Thymus (tissue), 11 donors: ENCODE results near the gene MICALL2. TPM values are rescaled to one million over a fixed set of nuclear protein-coding genes. Genes with fewer than 3 reads are reported as not detected.

Experiments used
- DNase-seq, 9 donors: peaks; one replicate each; pipeline ENCODE4 v3.0.0-alpha.2; 2013; ENCODE audit warnings: low spot score in 9 of 9, low read depth in 6 of 9, missing footprints in 1 of 9
- H3K27ac ChIP-seq, 2 donors: one replicate each; pipeline ENCODE4 v1.5.1; 2013; ENCODE audit warnings: control low read depth in 1 of 2, low read depth in 1 of 2, low read length in 1 of 2, mild to moderate bottlenecking in 1 of 2, moderate library complexity in 1 of 2
- H3K27me3 ChIP-seq, 2 donors: one replicate each; pipeline ENCODE4 v1.5.1; 2013; ENCODE audit warnings: low read length in 1 of 2; ENCODE audit not compliant: control insufficient read depth in 2 of 2, insufficient read depth in 1 of 2
- H3K36me3 ChIP-seq, 2 donors: one replicate each; pipeline ENCODE4 v1.5.1; 2013; ENCODE audit warnings: low read length in 1 of 2, mild to moderate bottlenecking in 1 of 2, moderate library complexity in 1 of 2; ENCODE audit not compliant: control insufficient read depth in 2 of 2, insufficient read depth in 2 of 2
- H3K4me1 ChIP-seq, 2 donors: one replicate each; pipeline ENCODE4 v1.5.1; 2013; ENCODE audit warnings: low read length in 2 of 2; ENCODE audit not compliant: control insufficient read depth in 2 of 2, insufficient read depth in 2 of 2
- H3K4me3 ChIP-seq, 2 donors: one replicate each; pipeline ENCODE4 v1.5.1; 2013; ENCODE audit warnings: low read length in 2 of 2, control low read depth in 1 of 2, mild to moderate bottlenecking in 1 of 2
- H3K9me3 ChIP-seq, 2 donors: one replicate each; pipeline ENCODE4 v1.5.1; 2013; ENCODE audit warnings: low read length in 1 of 2, mild to moderate bottlenecking in 1 of 2; ENCODE audit not compliant: control insufficient read depth in 2 of 2, insufficient read depth in 1 of 2
- WGBS: extraction: QIAGEN DNeasy Blood & Tissue Kit; methylation state at CpG from one replicate; pipeline ENCODE4 v1.1.7; 2013; 5-methylcytosine and 5-hydroxymethylcytosine counted together
- polyA plus RNA-seq: library from polyadenylated mRNA; stranded (reverse); fragments of 200-250 nt; gene quantifications from one replicate; pipeline ENCODE4 v1.2.3, GENCODE V29; 2013
- total RNA-seq: library from RNA; stranded (reverse); fragments of 120-200 nt; gene quantifications from one replicate; pipeline ENCODE4 v1.2.4, GENCODE V29; 2013
- donor health status: healthy.

The MICALL2 gene
- total and polyA plus RNA-seq, 2 donors, result 13.5 to 44.2 TPM

DNA sequence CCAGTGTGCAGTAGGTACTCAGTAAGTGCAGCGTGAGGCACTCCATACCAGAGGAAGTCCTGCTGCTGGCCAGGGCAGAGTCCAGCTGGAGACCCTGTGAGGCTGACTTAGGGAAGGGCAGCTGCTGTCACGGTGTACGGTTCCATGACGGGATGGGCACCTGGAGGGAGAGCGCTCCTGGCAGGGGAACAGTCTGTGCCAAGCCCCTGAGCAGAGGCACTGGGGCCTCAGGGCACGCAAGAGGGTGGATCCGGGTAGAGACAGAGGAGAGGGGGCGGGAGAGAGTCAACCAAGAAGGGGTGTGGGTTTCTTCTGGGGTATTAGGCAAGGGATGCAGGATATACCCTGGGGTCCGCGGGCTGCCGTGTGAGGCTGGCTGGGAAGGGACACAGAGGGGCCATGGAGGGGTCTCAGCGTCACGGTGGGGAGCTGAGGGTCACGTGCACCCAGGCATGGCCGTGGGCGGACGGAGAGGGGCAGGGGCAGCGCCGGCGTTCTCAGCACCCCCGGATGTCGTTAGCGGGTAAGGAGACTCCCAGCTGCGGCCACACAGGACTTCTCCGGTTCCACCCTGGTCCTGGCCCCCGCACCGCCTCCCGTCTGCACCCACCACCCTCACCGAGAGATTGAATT lies 70.5 kb downstream of the MICALL2 start:
- H3K27ac ChIP-seq, result no peak overlapping the region
- no peak for DNase-seq
- H3K4me3 ChIP-seq, result no peak overlapping the region
- 81% methylated on average over 29 of the region's 29 CpGs for WGBS
- no peaks in the 10 kb centered on the region for H3K36me3 ChIP-seq
- H3K9me3 ChIP-seq, result peaks cover 0 to 9% of the 10 kb centered on the region in 2 donors
- H3K27me3 ChIP-seq, result peaks cover 4 to 50% of the 10 kb centered on the region in 2 donors
- H3K4me1 ChIP-seq, result no peaks in the 10 kb centered on the region

DNA sequence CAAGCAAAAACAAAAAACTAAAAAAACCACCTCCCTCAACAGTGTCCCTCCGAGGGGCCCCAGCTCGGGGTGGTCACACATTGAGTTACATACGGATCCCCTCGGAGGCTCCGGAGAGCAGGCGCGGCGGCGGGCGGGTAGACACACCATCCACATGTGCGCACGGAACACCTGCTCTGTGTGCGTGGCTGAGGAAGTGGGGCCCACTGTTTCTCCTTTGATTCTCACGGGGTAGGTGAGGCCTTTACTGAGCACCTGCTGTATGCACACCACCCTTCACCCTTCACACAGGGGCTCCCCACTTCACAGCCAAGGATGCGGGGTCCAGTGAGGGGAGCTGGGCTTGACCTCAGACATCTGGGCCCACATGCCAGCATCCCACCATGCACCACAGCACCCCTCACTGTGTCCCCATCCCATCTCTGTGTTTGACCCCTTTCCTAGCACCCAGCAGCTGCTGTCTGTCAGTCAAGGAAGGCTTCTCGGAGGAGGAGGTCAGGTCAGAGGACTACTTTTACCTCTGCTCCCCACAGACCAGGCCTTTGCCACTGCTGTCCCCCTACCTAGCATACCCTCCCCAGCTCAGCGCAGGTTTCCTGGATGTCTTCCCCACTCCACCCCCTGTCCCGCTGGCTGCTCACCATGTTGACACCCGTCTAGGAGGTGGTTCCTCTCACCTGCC lies 71.1 kb downstream of the MICALL2 start:
- Histone ChIP-seq H3K4me3 (no peak overlapping the region), H3K27me3 (peaks cover 4 to 53% of the 10 kb centered on the region in 2 donors), H3K9me3 (peaks cover 0 to 9% of the 10 kb centered on the region in 2 donors), H3K4me1 (no peaks in the 10 kb centered on the region), H3K27ac (no peak overlapping the region), H3K36me3 (no peaks in the 10 kb centered on the region)
- DNase-seq, result no peak
- 86% methylated on average over 19 of the region's 19 CpGs for WGBS

DNA sequence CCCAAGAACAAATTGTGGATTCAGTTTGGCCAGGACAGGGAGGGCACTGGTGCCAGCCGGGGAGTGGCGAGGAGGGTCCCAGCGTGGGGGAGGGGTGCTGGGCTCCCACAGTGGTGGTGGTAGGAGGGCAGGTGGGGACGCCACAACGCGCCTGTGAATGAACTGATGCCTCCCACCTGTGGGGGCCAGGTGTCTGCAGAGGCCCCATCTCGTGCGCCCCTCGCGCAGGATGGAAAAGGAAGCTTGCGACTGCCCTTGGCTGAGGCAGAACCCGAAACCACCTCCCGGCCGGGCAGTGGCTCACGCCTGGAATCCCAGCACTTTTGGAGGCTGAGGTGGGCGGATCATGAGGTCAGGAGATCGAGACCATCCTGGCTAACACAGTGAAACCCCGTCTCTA lies 72.0 kb downstream of the MICALL2 start:
- Histone ChIP-seq H3K27ac (no peak overlapping the region), H3K36me3 (no peaks in the 10 kb centered on the region), H3K4me1 (no peaks in the 10 kb centered on the region), H3K9me3 (peaks cover 0 to 5% of the 10 kb centered on the region in 2 donors), H3K4me3 (no peak overlapping the region), H3K27me3 (peaks cover 6 to 59% of the 10 kb centered on the region in 2 donors)
- 86% methylated on average over 18 of the region's 18 CpGs for WGBS
- no peak for DNase-seq

DNA sequence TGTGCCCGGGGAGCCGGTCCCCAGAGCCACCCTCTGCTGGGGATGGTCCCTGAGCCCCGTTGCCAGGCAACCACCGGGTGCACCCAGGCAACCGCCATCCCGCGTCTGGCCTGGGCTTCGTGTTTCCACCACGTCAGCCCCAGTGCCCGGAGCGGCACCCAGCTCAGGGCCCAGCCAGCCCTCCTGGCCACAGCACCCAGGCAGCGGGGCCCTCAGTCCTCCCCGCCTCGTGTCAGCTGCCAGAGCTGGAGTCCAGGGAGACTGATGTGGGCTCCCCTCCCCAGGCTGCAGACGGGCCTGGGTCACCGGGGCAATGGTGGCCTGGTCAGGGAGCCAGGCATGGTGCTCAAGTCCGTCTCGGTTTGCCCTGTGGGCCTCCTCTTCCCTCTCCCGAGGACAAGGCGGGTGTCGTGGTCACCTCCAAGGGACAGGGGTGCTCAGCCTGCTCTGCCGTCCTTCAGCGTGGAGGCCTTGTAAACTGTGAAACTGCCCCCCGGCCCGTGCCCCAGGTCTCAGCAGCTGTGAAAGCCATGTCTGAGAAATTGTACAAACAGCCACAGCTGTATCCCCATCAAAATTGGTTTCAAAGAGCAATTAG lies 72.5 kb downstream of the MICALL2 start:
- Histone ChIP-seq H3K36me3 (no peaks in the 10 kb centered on the region), H3K4me3 (no peak overlapping the region), H3K9me3 (peaks cover 0 to under 1% of the 10 kb centered on the region in 2 donors), H3K27me3 (peaks cover 6 to 58% of the 10 kb centered on the region in 2 donors), H3K27ac (no peak overlapping the region), H3K4me1 (no peaks in the 10 kb centered on the region)
- DNase-seq, result no peak
- 70% methylated on average over 25 of the region's 25 CpGs for WGBS

DNA sequence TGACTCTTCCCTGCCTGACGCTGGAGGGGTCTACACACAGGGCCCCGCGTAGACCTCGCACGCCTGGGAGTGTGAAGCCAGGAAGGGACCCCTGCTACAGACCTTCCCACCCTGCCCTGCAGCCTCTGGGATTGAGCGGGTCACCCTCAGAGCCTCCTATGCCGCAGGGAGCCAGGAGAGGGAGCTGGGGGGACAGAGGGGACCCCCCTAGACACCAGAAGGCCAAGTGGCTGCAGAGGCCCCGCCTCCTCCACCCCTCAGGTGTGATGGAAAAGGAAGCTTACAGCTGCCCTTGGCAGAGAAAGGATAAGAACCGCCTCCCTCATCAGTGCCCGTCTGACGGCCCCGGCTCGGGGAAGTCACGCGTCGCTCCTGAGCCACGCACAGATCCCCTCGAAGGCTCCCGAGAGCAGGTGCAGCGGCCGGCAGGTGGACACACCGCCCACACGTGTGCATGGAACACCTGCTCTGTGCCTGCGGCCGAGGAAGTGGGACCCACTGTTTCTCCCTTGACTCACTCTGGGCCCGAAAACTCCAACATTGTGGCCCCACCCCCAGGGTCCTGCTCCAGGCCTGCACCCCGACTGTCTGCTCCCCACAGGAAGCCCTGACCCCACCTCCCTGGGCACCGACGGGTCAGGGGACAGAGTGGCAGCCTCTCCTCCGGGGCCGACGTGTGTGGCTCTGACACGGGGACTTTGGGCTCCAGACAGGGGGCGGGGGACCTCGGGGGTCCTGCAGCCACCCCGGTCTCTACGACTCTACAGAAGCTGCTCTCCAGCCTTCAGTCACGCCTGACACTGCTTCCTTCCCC lies 73.3 kb downstream of the MICALL2 start:
- no peak overlapping the region for H3K27ac ChIP-seq
- no peak overlapping the region for H3K4me3 ChIP-seq
- H3K4me1 ChIP-seq, result no peaks in the 10 kb centered on the region
- no peaks in the 10 kb centered on the region for H3K36me3 ChIP-seq
- H3K27me3 ChIP-seq, result peaks cover 6 to 60% of the 10 kb centered on the region in 2 donors
- 61% methylated on average over 38 of the region's 38 CpGs for WGBS
- no peak for DNase-seq
- H3K9me3 ChIP-seq, result no peaks in the 10 kb centered on the region

DNA sequence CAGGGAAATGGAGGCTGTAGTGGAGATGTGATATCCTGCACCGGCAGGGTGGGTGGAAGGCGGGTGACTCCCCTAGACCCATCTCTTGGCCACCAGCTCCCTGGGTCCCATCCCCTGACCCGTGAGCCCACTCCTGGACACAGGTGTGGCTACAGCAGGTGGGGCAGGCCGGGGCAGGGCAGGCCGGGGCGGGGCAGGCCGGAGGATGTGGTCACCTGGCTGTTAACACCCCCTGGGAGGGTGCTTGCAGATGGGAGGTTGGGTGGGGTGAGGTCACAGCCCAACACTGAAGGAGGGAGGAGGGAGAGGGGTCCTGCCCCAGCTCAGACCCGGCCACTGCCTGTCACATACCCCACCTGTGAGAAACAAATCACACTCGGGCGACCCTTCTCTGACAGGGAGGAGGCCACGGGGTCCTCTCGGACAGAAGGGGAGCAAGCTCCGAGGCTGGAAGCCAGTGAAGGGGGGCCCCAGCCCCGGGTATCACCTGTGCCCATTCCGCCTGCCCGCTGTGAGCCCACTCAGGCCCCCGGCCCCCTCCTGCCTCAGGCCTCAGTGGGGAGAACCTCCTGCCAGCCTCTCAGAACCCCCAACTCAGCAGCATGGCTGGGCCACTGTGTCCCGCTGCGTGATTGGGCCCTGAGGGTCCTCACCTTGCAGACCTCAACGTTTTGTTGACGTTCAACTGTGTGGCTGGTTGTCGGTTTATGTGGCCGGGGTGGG lies 74.0 kb downstream of the MICALL2 start:
- peaks cover 6 to 64% of the 10 kb centered on the region in 2 donors for H3K27me3 ChIP-seq
- no peak overlapping the region for H3K27ac ChIP-seq
- no peaks in the 10 kb centered on the region for H3K36me3 ChIP-seq
- no peak for DNase-seq
- H3K4me1 ChIP-seq, result no peaks in the 10 kb centered on the region
- H3K4me3 ChIP-seq, result no peak overlapping the region
- 72% methylated on average over 23 of the region's 23 CpGs for WGBS
- H3K9me3 ChIP-seq, result no peaks in the 10 kb centered on the region

Other genes with a start within 250 kb of the MICALL2 start
- gene UNCX, start 226.6 kb downstream of the MICALL2 start, total RNA-seq, result 0.05 TPM
- 0.07 TPM for gene UNCX, start 226.6 kb downstream of the MICALL2 start, polyA plus RNA-seq
- gene INTS1, start 44.9 kb upstream of the MICALL2 start, total RNA-seq, result 19.6 TPM
- 287 TPM for gene INTS1, start 44.9 kb upstream of the MICALL2 start, polyA plus RNA-seq
- 22.4 TPM for gene MAFK, start 71.2 kb upstream of the MICALL2 start, total RNA-seq
- gene MAFK, start 71.2 kb upstream of the MICALL2 start, polyA plus RNA-seq, result 42.9 TPM
- 0.47 TPM for gene TMEM184A, start 96.7 kb upstream of the MICALL2 start, total RNA-seq
- gene TMEM184A, start 96.7 kb upstream of the MICALL2 start, polyA plus RNA-seq, result 5.6 TPM
- 56.0 TPM for gene PSMG3, start 110.6 kb upstream of the MICALL2 start, total RNA-seq
- gene PSMG3, start 110.6 kb upstream of the MICALL2 start, polyA plus RNA-seq, result 85.2 TPM
- 2.6 TPM for gene ELFN1, start 210.8 kb upstream of the MICALL2 start, total RNA-seq
- gene ELFN1, start 210.8 kb upstream of the MICALL2 start, polyA plus RNA-seq, result 0.91 TPM